WTC11 (cell line): Measurements from ENCODE around the gene CEP350. TPM values are rescaled to one million over a fixed set of nuclear protein-coding genes. Genes with fewer than 3 reads are reported as not detected.

ENCODE experiments used
- ATAC-seq: fragments of 200-7000 bp; cut with Tn5 transposase; 2 replicates; pipeline ENCODE4 v1.10.0; 2021; ENCODE audit warnings: mild to moderate bottlenecking, moderate library complexity
- CTCF ChIA-PET: fragments of 300-600 bp; sonication (Branson Sonifier 250); formaldehyde crosslinking; loops from one replicate; lab custom pipeline; 2021; ENCODE audit warnings: antibody characterized with exemption; lab: Charles Lee
- POLR2A ChIA-PET: fragments of 350-600 bp; sonication (Branson Sonifier 250); formaldehyde crosslinking; loops from one replicate; lab custom pipeline; 2021; ENCODE audit warnings: antibody characterized with exemption; lab: Charles Lee
- DNase-seq: peaks from one replicate; pipeline ENCODE4 v3.0.0; 2021; ENCODE audit warnings: low spot score
- H3K27ac Mint-ChIP-seq: 2 replicates; pipeline ENCODE4 v1.8.0; 2021; ENCODE audit warnings: mixed read lengths
- H3K27me3 Mint-ChIP-seq: 2 replicates; pipeline ENCODE4 v1.8.0; 2021; ENCODE audit warnings: low read depth, mild to moderate bottlenecking, moderate library complexity, mixed read lengths
- H3K36me3 Mint-ChIP-seq: 2 replicates; pipeline ENCODE4 v1.8.0; 2021; ENCODE audit warnings: mixed read lengths
- H3K4me1 Mint-ChIP-seq: 2 replicates; pipeline ENCODE4 v1.8.0; 2022; ENCODE audit warnings: mixed read lengths
- H3K4me3 Mint-ChIP-seq: 2 replicates; pipeline ENCODE4 v1.8.0; 2021; ENCODE audit warnings: mild to moderate bottlenecking, moderate library complexity, mixed read lengths
- H3K9me3 Mint-ChIP-seq: 2 replicates; pipeline ENCODE4 v1.8.0; 2021; ENCODE audit warnings: mixed read lengths
- CREB1 ChIP-seq: sonication (generic); formaldehyde crosslinking; IDR thresholded peaks from 2 replicates; pipeline ENCODE4 v1.8.0; 2023; ENCODE audit warnings: mild to moderate bottlenecking, missing genetic modification reagents
- CREM ChIP-seq: sonication (generic); formaldehyde crosslinking; IDR thresholded peaks from 2 replicates; pipeline ENCODE4 v1.8.1; 2022; ENCODE audit warnings: mild to moderate bottlenecking, missing genetic modification reagents, moderate library complexity
- ETV6 ChIP-seq: sonication (generic); formaldehyde crosslinking; IDR thresholded peaks from 2 replicates; pipeline ENCODE4 v1.8.1; 2022; ENCODE audit warnings: mild to moderate bottlenecking, missing genetic modification reagents
- FOXJ3 ChIP-seq: sonication (generic); formaldehyde crosslinking; IDR thresholded peaks from 2 replicates; pipeline ENCODE4 v1.9.0; 2021; ENCODE audit warnings: missing genetic modification reagents, mild to moderate bottlenecking, borderline replicate concordance
- FOXK1 ChIP-seq: sonication (generic); formaldehyde crosslinking; IDR thresholded peaks from 2 replicates; pipeline ENCODE4 v1.8.0; 2022; ENCODE audit warnings: mild to moderate bottlenecking, moderate library complexity, missing genetic modification reagents
- JAZF1 ChIP-seq: fragments of 250-450 bp; sonication (Bioruptor Pico); IDR thresholded peaks from 2 replicates; pipeline ENCODE4 v1.9.0; 2021; ENCODE audit warnings: moderate library complexity, mild to moderate bottlenecking, inconsistent platforms
- NFATC4 ChIP-seq: fragments of 250-450 bp; sonication (Bioruptor Pico); IDR thresholded peaks from 2 replicates; pipeline ENCODE4 v1.9.0; 2021; ENCODE audit warnings: mild to moderate bottlenecking
- NR1H2 ChIP-seq: sonication (generic); formaldehyde crosslinking; IDR thresholded peaks from 2 replicates; pipeline ENCODE4 v1.9.0; 2021; ENCODE audit warnings: mild to moderate bottlenecking, moderate library complexity, missing genetic modification reagents
- NR2C2 ChIP-seq: sonication (generic); formaldehyde crosslinking; IDR thresholded peaks from 2 replicates; pipeline ENCODE4 v1.8.0; 2022; ENCODE audit warnings: mild to moderate bottlenecking, missing genetic modification reagents
- PRRX2 ChIP-seq: fragments of 250-450 bp; sonication (Bioruptor Pico); IDR thresholded peaks from 2 replicates; pipeline ENCODE4 v1.8.0; 2021; ENCODE audit warnings: mild to moderate bottlenecking
- RELA ChIP-seq: sonication (generic); formaldehyde crosslinking; IDR thresholded peaks from 2 replicates; pipeline ENCODE4 v1.8.1; 2022; ENCODE audit warnings: missing genetic modification reagents, mild to moderate bottlenecking, borderline replicate concordance
- SP1 ChIP-seq: sonication (generic); formaldehyde crosslinking; conservative IDR thresholded peaks from 2 replicates; pipeline ENCODE4 v1.8.1; 2022; ENCODE audit warnings: missing genetic modification reagents
- ZBTB21 ChIP-seq: sonication (generic); formaldehyde crosslinking; IDR thresholded peaks from 2 replicates; pipeline ENCODE4 v1.8.1; 2023; ENCODE audit warnings: mild to moderate bottlenecking, missing genetic modification reagents, borderline replicate concordance
- ZNF138 ChIP-seq: sonication (generic); formaldehyde crosslinking; conservative IDR thresholded peaks from 2 replicates; pipeline ENCODE4 v1.8.1; 2022; ENCODE audit warnings: mild to moderate bottlenecking, moderate library complexity, missing genetic modification reagents
- ZNF416 ChIP-seq: fragments of 250-450 bp; sonication (Bioruptor Pico); IDR thresholded peaks from 2 replicates; pipeline ENCODE4 v1.9.0; 2021; ENCODE audit warnings: mild to moderate bottlenecking, inconsistent platforms
- ZNF423 ChIP-seq: fragments of 250-450 bp; sonication (Bioruptor Pico); IDR thresholded peaks from 2 replicates; pipeline ENCODE4 v2.1.2; 2022; ENCODE audit warnings: mild to moderate bottlenecking, moderate library complexity
- total RNA-seq: library from RNA; stranded (reverse); gene quantifications from 3 replicates; pipeline ENCODE4 v1.2.3, GENCODE V29; 2021
- TF ChIP-seq, protein P1 (sequence below): fragments of 250-450 bp; sonication (Bioruptor Pico); IDR thresholded peaks from 2 replicates; pipeline ENCODE4 v1.9.0; 2021; ENCODE audit warnings: mild to moderate bottlenecking
- TF ChIP-seq, protein P2 (sequence below): fragments of 250-450 bp; sonication (Bioruptor Pico); IDR thresholded peaks from 2 replicates; pipeline ENCODE4 v2.1.2; 2022; ENCODE audit warnings: mild to moderate bottlenecking, moderate library complexity
- TF ChIP-seq, protein P3 (sequence below): sonication (generic); formaldehyde crosslinking; IDR thresholded peaks from 2 replicates; pipeline ENCODE4 v1.8.1; 2023; ENCODE audit warnings: mild to moderate bottlenecking, missing genetic modification reagents, moderate library complexity
- TF ChIP-seq, protein P4 (sequence below): sonication (generic); formaldehyde crosslinking; IDR thresholded peaks from 2 replicates; pipeline ENCODE4 v1.8.1; 2023; ENCODE audit warnings: mild to moderate bottlenecking, missing genetic modification reagents, moderate library complexity
- TF ChIP-seq, protein P5 (sequence below): sonication (generic); formaldehyde crosslinking; IDR thresholded peaks from 2 replicates; pipeline ENCODE4 v1.8.1; 2022; ENCODE audit warnings: low read depth, mild to moderate bottlenecking, moderate library complexity, missing genetic modification reagents, borderline replicate concordance
- TF ChIP-seq, protein P6 (sequence below): sonication (generic); formaldehyde crosslinking; IDR thresholded peaks from 2 replicates; pipeline ENCODE4 v1.8.1; 2023; ENCODE audit warnings: mild to moderate bottlenecking, missing genetic modification reagents, borderline replicate concordance

Gene CEP350
- total RNA-seq, 1 experiment from 2014 or later = 34.2 TPM

DNA sequence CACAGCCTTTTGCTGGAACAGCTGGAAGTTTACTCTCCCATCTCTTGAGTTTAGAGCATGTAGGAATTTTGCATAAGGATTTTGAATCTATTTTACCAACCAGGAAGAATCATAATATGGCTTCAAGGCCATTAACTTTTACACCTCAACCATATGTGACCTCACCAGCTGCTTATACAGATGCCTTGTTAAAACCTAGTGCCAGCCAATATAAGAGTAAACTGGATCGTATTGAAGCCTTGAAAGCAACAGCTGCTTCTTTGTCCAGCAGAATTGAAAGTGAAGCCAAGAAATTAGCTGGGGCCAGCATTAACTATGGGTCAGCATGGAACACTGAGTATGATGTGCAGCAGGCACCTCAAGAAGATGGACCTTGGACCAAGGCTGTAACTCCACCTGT is 65.4 kb downstream of the CEP350 start:
- no peaks in the 10 kb centered on the region for H3K27me3 Mint-ChIP-seq
- ATAC-seq (no peak), DNase-seq (no peak)
- H3K36me3 Mint-ChIP-seq = peaks cover 40% of the 10 kb centered on the region
- TF ChIP-seq FOXK1 (CRISPR knock-in tag) (no peak), NR2C2 (CRISPR knock-in tag) (no peak), CREB1 (CRISPR knock-in tag) (no peak), RELA (CRISPR knock-in tag) (no peak), SP1 (no peak), ZNF416 (CRISPR knock-in tag) (no peak)
- TF ChIP-seq, protein P1, sequence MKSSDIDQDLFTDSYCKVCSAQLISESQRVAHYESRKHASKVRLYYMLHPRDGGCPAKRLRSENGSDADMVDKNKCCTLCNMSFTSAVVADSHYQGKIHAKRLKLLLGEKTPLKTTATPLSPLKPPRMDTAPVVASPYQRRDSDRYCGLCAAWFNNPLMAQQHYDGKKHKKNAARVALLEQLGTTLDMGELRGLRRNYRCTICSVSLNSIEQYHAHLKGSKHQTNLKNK (CRISPR knock-in tag) = no peak
- TF ChIP-seq, protein P2, sequence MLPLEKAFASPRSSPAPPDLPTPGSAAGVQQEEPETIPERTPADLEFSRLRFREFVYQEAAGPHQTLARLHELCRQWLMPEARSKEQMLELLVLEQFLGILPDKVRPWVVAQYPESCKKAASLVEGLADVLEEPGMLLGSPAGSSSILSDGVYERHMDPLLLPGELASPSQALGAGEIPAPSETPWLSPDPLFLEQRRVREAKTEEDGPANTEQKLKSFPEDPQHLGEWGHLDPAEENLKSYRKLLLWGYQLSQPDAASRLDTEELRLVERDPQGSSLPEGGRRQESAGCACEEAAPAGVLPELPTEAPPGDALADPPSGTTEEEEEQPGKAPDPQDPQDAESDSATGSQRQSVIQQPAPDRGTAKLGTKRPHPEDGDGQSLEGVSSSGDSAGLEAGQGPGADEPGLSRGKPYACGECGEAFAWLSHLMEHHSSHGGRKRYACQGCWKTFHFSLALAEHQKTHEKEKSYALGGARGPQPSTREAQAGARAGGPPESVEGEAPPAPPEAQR (CRISPR knock-in tag) = no peak
- H3K27ac Mint-ChIP-seq = no peak overlapping the region
- ChIA-PET POLR2A (no interaction called here), CTCF (no interaction called here)
- H3K9me3 Mint-ChIP-seq = no peaks in the 10 kb centered on the region
- no peak overlapping the region for H3K4me3 Mint-ChIP-seq
- no peaks in the 10 kb centered on the region for H3K4me1 Mint-ChIP-seq

DNA sequence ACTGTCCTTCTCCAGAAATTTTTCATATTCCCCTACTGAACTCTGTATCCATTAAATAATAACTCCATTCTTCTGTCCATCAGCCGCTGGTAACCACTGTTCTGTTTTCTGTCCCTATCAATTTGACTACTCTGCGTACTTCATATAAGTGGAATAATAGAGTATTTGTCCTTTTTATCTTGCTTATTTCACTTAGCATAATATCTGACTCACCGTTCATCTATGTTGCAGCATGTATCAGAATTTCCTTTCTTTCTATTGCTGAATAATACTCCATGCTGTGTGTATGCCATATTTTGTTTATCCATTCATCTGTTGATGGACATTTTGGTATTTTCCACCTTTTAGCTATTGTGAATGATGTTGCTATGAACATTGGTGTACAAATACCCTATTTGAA is 71.9 kb downstream of the CEP350 start:
- ChIA-PET POLR2A (no interaction called here), CTCF (no interaction called here)
- H3K9me3 Mint-ChIP-seq = no peaks in the 10 kb centered on the region
- no peaks in the 10 kb centered on the region for H3K27me3 Mint-ChIP-seq
- H3K4me3 Mint-ChIP-seq = no peak overlapping the region
- H3K36me3 Mint-ChIP-seq = peaks cover 31% of the 10 kb centered on the region
- H3K27ac Mint-ChIP-seq = no peak overlapping the region
- H3K4me1 Mint-ChIP-seq = no peaks in the 10 kb centered on the region
- no peak for TF ChIP-seq ZNF138 (CRISPR knock-in tag)
- TF ChIP-seq JAZF1 (CRISPR knock-in tag) = no peak
- TF ChIP-seq ZNF423 = no peak
- TF ChIP-seq, protein P3, sequence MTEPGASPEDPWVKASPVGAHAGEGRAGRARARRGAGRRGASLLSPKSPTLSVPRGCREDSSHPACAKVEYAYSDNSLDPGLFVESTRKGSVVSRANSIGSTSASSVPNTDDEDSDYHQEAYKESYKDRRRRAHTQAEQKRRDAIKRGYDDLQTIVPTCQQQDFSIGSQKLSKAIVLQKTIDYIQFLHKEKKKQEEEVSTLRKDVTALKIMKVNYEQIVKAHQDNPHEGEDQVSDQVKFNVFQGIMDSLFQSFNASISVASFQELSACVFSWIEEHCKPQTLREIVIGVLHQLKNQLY (CRISPR knock-in tag) = no peak
- no peak for TF ChIP-seq ETV6
- no peak for TF ChIP-seq FOXJ3
- TF ChIP-seq, protein P4, sequence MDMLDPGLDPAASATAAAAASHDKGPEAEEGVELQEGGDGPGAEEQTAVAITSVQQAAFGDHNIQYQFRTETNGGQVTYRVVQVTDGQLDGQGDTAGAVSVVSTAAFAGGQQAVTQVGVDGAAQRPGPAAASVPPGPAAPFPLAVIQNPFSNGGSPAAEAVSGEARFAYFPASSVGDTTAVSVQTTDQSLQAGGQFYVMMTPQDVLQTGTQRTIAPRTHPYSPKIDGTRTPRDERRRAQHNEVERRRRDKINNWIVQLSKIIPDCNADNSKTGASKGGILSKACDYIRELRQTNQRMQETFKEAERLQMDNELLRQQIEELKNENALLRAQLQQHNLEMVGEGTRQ (CRISPR knock-in tag) = no peak
- no peak for TF ChIP-seq NFATC4 (CRISPR knock-in tag)
- no peak for TF ChIP-seq PRRX2
- TF ChIP-seq CREM (CRISPR knock-in tag) = no peak
- TF ChIP-seq, protein P5, sequence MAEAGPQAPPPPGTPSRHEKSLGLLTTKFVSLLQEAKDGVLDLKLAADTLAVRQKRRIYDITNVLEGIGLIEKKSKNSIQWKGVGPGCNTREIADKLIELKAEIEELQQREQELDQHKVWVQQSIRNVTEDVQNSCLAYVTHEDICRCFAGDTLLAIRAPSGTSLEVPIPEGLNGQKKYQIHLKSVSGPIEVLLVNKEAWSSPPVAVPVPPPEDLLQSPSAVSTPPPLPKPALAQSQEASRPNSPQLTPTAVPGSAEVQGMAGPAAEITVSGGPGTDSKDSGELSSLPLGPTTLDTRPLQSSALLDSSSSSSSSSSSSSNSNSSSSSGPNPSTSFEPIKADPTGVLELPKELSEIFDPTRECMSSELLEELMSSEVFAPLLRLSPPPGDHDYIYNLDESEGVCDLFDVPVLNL = no peak
- TF ChIP-seq, protein P6, sequence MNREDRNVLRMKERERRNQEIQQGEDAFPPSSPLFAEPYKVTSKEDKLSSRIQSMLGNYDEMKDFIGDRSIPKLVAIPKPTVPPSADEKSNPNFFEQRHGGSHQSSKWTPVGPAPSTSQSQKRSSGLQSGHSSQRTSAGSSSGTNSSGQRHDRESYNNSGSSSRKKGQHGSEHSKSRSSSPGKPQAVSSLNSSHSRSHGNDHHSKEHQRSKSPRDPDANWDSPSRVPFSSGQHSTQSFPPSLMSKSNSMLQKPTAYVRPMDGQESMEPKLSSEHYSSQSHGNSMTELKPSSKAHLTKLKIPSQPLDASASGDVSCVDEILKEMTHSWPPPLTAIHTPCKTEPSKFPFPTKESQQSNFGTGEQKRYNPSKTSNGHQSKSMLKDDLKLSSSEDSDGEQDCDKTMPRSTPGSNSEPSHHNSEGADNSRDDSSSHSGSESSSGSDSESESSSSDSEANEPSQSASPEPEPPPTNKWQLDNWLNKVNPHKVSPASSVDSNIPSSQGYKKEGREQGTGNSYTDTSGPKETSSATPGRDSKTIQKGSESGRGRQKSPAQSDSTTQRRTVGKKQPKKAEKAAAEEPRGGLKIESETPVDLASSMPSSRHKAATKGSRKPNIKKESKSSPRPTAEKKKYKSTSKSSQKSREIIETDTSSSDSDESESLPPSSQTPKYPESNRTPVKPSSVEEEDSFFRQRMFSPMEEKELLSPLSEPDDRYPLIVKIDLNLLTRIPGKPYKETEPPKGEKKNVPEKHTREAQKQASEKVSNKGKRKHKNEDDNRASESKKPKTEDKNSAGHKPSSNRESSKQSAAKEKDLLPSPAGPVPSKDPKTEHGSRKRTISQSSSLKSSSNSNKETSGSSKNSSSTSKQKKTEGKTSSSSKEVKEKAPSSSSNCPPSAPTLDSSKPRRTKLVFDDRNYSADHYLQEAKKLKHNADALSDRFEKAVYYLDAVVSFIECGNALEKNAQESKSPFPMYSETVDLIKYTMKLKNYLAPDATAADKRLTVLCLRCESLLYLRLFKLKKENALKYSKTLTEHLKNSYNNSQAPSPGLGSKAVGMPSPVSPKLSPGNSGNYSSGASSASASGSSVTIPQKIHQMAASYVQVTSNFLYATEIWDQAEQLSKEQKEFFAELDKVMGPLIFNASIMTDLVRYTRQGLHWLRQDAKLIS (CRISPR knock-in tag) = no peak
- no peak for TF ChIP-seq ZBTB21 (CRISPR knock-in tag)
- TF ChIP-seq NR1H2 (CRISPR knock-in tag) = no peak
- TF ChIP-seq, all 79 proteins: peak for 0
- DNase-seq (no peak), ATAC-seq (no peak)
